HG03060 (cell line): ENCODE results near the gene DOCK3.
"Not testable (repeated sequence)": the region's sequence is repeated elsewhere in the genome, so short reads cannot be mapped to it uniquely, and the experiment has no call there.

Experiments used
- ATAC-seq: cut with Tn5 transposase; IDR thresholded peaks from one replicate; pipeline ENCODE4 v1.9.1; 2021; ENCODE audit warnings: low read depth, moderate number of reproducible peaks; ENCODE audit not compliant: unreplicated experiment

DOCK3 gene

GRCh38 chr3:50651445-50651844 lies 23.3 kb upstream of the DOCK3 start:
- no peak for ATAC-seq

DNA sequence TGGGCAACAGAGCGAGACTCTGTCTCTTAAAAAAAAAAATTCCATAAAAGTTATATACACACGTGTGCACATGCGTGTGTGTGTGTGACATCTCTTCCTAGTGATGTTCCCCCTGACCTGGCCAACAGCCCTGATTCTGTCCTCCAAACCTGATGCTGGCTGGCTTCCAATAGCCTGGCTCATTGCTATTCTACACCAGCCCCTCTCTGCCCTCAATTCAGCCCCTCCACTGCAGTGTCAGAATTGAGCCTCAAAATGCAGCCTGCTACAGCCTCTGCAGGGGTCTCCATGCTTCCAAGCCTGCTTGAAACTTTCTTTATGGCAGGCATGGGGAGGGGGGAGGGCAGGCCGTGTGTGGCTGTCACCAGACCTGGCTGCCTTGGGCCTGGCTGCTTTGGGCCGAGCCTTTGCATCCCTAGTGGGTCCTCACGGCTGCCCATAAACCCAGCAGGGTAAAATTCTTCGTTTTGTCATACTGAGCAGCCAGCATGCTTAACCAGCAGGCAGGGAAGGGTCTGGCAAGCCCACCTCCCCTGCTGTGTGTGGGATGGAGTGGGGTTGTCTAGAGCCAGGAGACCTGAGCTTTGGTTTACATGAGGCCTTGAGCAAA lies 22.7 kb upstream of the DOCK3 start:
- ATAC-seq: no peak

GRCh38 chr3:50652709-50653108 lies 22.0 kb upstream of the DOCK3 start:
- ATAC-seq: no peak

DNA sequence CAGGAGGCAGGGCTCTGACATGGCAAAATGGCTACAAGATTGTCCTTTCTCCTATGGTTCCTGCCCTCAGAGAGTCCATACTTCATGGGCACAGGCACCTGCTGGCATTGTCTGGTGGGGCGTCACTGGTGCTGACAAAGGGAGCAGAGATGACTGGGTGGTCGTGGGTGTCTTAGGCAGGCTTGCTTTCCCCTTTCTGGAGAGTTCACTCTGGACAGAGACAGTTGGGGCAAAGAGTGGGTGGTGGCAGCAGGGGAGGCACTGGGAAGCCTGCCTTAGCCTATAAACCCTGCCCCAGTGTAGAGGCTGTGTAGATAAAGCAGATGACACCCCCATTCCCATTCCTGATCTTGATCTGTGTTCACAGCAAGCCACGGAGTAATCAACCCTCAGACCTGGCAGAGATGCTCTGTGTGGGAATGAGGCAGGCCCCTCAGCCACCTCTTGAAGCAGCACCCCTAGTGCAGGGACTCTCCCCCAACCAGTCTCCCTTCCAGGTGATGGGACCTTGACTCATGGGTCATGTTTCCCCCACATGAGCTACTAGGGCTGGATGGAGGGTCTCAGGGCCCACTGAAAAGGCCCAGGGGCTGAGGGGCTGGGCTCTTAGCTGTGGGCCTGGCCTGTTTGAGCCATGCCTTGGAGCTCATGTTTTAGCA lies 20.7 kb upstream of the DOCK3 start:
- ATAC-seq: no peak

DNA sequence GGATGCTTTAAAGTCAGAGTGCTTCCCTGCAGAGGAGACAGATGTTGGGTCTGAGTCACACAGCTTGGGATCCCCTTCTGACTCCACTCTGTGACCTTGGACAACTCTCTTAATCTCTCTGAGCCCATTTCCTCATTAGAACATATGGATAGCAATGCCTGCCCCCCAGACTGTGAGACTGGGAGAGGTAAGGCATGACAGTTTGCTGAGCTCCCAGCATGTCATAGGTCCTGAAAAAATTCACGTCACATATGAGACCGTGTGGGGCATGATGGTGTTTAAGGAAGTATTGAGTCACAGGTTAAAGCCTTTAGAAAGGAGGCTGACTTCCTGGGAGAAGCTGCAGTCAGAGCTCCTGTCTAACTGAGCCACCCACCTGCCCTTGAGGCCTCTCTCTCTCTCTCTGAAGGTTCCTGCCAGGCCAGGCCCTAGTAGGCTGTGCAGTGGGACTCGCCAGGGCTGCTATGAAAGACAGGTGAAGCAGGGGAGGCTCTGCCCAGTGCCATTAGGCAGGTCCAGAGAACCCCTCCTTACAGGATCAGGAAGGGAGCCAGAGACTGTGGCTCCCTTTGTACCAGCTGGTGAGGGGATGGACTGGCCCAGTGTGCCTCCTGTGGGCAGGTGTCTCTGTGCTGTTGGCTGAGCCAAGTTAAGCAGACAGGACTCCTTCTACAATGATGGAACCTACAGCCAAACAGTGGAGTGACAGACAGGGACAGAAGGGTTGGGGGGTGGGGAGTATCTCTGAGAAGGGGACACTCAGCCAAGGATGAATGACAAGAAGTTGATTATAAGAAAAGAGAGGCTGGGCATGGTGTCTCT lies 19.5 kb upstream of the DOCK3 start:
- ATAC-seq: no peak

- ATAC-seq: no peak
These were observed 18.1 kb upstream of the DOCK3 start for GRCh38 chr3:50656417-50657195.

DNA sequence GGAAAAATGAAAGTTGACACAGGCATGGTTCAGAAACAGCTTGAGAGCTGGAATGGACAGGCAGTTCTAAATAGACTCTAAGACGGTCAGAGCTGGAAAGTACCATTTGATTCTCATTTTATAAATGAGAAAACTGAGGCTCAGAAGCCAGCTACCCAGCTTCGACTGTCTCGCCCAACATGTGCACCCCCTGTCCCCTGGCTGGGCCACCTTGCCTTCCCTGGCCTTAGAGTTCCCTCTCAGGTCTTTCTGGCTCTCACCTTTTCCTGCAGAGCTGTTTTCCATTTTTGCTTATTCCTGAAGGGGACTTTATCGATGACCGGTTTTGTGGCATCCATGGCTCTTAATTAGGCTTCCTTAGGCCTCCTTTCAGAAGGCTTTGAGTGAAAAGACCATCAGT lies 17.3 kb upstream of the DOCK3 start:
- ATAC-seq: no peak

DNA sequence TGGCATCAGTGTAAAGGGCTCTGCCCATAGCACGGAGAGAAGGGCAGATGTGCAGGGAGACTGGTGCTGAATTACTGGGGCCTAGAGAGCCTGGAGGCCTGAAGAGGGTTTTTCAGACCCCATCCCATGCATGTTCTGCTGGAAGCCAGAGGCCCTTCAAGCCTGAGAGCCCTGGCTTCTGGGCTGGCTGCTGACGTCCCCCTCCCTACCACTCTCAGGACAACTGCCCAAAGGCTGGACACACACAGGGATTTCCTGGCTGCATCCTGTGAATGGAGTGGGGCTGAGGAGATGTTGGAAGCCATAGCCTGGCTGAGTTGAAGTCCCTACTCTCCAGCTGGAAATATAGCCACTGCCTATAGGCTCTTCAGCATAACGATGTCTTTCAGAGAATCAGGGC lies 16.9 kb upstream of the DOCK3 start:
- ATAC-seq: no peak

GRCh38 chr3:50658416-50658815 lies 16.3 kb upstream of the DOCK3 start:
- no peak for ATAC-seq

GRCh38 chr3:50658831-50659230 lies 15.9 kb upstream of the DOCK3 start:
- ATAC-seq: no peak

GRCh38 chr3:50660386-50660785 lies 14.3 kb upstream of the DOCK3 start:
- no peak for ATAC-seq

GRCh38 chr3:50661321-50661837 lies 13.3 kb upstream of the DOCK3 start:
- ATAC-seq: no peak

GRCh38 chr3:50662408-50662807 lies 12.3 kb upstream of the DOCK3 start:
- no peak for ATAC-seq

DNA sequence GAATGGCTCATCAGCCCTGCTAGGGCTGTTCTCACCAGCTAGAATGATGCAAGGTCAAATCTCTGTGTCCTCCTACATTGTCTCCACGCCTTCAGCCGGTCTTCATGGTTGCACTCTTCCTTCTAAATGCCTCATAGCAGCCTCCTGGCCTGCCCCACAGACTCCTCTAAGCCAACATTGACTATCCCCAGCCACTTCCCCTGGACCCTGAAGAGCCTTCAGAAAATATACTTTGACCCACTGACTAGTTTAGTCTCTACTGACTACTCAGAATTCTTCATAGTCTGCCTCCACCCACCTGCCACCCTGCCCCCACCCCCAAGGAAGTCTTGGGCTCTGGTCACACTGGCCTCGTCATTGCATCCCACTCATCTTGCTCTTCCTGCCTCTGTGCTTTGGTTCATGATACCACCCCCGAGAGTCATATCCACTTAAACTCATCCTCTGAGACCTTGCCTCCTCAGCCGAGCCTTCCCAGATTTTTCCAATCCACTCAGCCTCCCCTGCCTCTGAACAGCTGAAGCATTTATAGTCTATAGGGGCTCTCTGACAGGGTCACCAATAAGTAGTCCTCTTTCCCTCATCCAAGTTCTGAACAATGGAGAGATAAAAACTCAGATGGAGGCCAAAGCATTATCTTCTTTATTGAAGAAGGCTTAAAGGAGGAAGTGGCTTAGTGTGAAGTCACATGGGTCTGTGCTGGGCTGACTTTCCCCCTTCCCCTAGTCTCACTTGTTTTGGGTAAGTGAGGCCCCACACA lies 9.5 kb upstream of the DOCK3 start:
- no peak for ATAC-seq

DNA sequence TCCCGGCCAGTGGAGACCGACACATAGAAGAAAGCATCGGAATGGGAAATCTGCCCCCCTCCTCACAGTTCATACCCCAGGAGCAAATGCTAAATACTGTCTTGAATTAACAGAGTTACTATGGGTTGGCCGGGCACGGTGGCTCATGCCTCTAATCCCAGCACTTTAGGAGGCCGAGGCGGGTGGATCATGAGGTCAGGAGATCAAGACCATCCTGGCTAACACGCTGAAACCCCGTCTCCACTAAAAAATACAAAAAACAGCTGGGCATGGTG lies 8.9 kb upstream of the DOCK3 start:
- ATAC-seq: not testable (repeated sequence)

DNA sequence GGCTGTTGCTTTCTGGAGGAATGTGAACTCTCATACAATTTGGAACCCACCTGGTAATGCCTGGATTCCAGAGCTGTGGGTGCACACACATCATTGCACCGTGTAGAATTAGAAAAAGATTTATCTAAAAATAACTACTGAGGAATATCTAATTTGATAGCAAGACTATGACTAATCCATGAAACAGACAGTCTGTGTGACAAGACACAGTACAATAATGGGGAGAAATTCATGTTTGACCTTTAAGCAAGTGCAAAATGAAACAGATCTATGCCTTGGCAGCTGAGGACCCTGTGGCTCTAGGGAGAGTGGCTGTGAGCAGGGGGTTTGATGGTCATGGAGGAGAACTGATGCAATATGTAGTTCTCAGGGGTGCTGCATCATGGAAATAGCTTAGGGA lies 7.9 kb upstream of the DOCK3 start:
- no peak for ATAC-seq

- no peak for ATAC-seq
These were observed 3.4 kb upstream of the DOCK3 start for GRCh38 chr3:50671331-50671730.

- no peak for ATAC-seq
These were observed 2.1 kb upstream of the DOCK3 start for GRCh38 chr3:50672656-50673055.

DNA sequence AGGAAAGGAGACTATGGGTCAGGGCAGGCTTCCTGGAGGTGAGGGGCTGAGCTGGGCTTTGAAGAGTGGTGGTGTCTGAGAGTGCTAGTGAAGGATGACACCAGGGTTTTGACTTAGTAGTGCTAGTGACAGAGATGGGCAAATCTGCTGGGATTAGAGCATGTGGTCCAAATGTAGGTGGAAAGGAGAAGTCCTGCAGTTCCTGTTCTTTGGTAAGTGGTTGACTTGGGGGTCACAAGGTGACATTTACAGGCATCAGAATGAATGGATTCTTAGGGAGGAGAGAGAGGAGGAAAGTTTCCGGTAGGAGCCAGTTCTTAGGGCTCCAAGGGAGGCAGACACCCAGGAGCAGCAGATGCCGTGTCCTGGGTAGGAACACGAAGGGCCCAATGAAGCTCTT lies 796 bp upstream of the DOCK3 start:
- ATAC-seq: no peak
